Measurements from ENCODE around the gene DPF3. TPM values are rescaled to one million over a fixed set of nuclear protein-coding genes. Genes with fewer than 3 reads are reported as not detected.

The DPF3 gene

GRCh38 chr14:72574715-72575114 is 319.2 kb downstream of the DPF3 start:
- no CpG with 5 or more reads among the region's 1 CpG for WGBS (ENCODE audit: extremely low coverage, insufficient coverage, low lambda C conversion rate)
- DNase-seq = no peak
- H2BK5ac ChIP-seq (ENCODE audit: low read length) = no peak overlapping the region

DNA sequence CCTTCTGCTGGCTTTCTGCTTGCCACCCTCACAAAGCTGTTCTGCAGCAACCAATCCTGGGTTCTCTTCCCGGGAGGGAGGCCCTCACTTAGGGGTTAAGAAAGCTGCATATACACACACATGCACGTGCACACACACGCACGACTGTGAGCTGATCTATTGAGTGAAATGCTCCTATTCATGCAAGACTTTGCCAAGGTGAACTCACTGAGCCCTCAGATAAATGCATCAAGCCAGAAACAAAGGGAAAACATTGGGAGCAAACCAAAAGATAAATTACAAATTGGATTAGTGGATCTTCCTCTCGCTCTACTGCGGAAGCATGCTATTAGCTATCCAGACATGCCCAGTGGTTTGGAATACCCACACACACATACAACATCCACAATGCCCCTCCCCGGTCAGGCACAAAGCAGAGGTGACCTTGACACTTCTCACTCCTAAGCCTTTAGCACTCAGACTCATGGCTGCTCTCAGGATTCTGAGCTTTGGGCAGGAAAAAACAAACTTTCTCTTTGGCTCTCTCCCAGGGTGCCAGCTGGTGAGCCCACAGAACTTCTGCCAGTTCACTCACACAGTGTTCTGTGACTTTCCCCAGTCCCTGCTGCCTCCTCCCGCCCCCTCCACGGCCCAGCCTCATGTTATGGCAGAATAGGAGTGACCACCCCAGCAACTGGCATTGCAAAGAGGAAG is 320.0 kb downstream of the DPF3 start:
- Histone ChIP-seq H3K36me3 (ENCODE audit: control insufficient read depth, insufficient read depth, low read length) (no peaks in the 10 kb centered on the region), H4K5ac (ENCODE audit: low read length) (no peak overlapping the region), H3K27ac (ENCODE audit: low read depth, low read length) (no peak overlapping the region), H3K18ac (ENCODE audit: low read length) (no peak overlapping the region), H3K27me3 (ENCODE audit: insufficient read depth, low read length, poor library complexity) (no peaks in the 10 kb centered on the region), H3K4me2 (ENCODE audit: low read length) (no peak overlapping the region), H3K4me3 (ENCODE audit: low read length) (no peak overlapping the region), H2BK15ac (replicated peaks; ENCODE audit: low read depth) (no peak overlapping the region), H3K4ac (ENCODE audit: low read depth, low read length) (no peak overlapping the region), H3K23ac (ENCODE audit: low read length) (no peak overlapping the region), H2AK5ac (ENCODE audit: low read length) (no peak overlapping the region), H3K9ac (ENCODE audit: low read length) (no peak overlapping the region), H3K56ac (ENCODE audit: low read length) (no peak overlapping the region), H2BK120ac (ENCODE audit: low read depth, low read length) (no peak overlapping the region), H4K8ac (ENCODE audit: low read depth, low read length) (no peak overlapping the region), H3K79me1 (ENCODE audit: low read length) (no peaks in the 10 kb centered on the region), H3K79me2 (ENCODE audit: control insufficient read depth, insufficient read depth, low read length) (no peaks in the 10 kb centered on the region), H3K4me1 (ENCODE audit: control insufficient read depth, low read depth, low read length) (no peaks in the 10 kb centered on the region), H2BK5ac (ENCODE audit: low read length) (no peak overlapping the region)
- no peak for DNase-seq
- no CpG with 5 or more reads among the region's 9 CpGs for WGBS (ENCODE audit: extremely low coverage, insufficient coverage, low lambda C conversion rate)

More at GRCh38 chr14:72574715-72575114, 319.2 kb downstream of the DPF3 start:
- Histone ChIP-seq H4K8ac (ENCODE audit: low read depth, low read length) (no peak overlapping the region), H3K36me3 (ENCODE audit: control insufficient read depth, insufficient read depth, low read length) (no peaks in the 10 kb centered on the region), H3K79me1 (ENCODE audit: low read length) (no peaks in the 10 kb centered on the region), H3K27ac (ENCODE audit: low read depth, low read length) (no peak overlapping the region), H3K4me2 (ENCODE audit: low read length) (no peak overlapping the region), H3K9ac (ENCODE audit: low read length) (no peak overlapping the region), H3K4me1 (ENCODE audit: control insufficient read depth, low read depth, low read length) (no peaks in the 10 kb centered on the region), H4K5ac (ENCODE audit: low read length) (no peak overlapping the region), H3K18ac (ENCODE audit: low read length) (no peak overlapping the region), H3K27me3 (ENCODE audit: insufficient read depth, low read length, poor library complexity) (no peaks in the 10 kb centered on the region), H3K56ac (ENCODE audit: low read length) (no peak overlapping the region), H3K4ac (ENCODE audit: low read depth, low read length) (no peak overlapping the region), H2AK5ac (ENCODE audit: low read length) (no peak overlapping the region), H3K79me2 (ENCODE audit: control insufficient read depth, insufficient read depth, low read length) (no peaks in the 10 kb centered on the region), H2BK15ac (replicated peaks; ENCODE audit: low read depth) (no peak overlapping the region), H3K4me3 (ENCODE audit: low read length) (no peak overlapping the region), H2BK120ac (ENCODE audit: low read depth, low read length) (no peak overlapping the region), H3K23ac (ENCODE audit: low read length) (no peak overlapping the region)

Small RNAs within 50 kb of the gene (small RNA-seq; reads per million reads assigned to genes)
- not detected for gene RF00019 (ENCODE audit: insufficient read depth)
